KOPT-K1 (cell line): ENCODE results near the gene PLCD3.
"Not testable (repeated sequence)": the region's sequence is repeated elsewhere in the genome, so short reads cannot be mapped to it uniquely, and the experiment has no call there.

Experiments used
- H3K27ac ChIP-seq: fragments of 200-600 bp; sonication (generic); 2 replicates; pipeline ENCODE4 v1.5.1; 2016; ENCODE audit warnings: antibody characterized with exemption, mild to moderate bottlenecking, low read depth, low read length; ENCODE audit not compliant: poor library complexity, severe bottlenecking
- H3K36me3 ChIP-seq: fragments of 200-600 bp; sonication (generic); 2 replicates; pipeline ENCODE4 v1.5.1; 2017; ENCODE audit warnings: antibody characterized with exemption, mild to moderate bottlenecking, low read length, moderate library complexity; ENCODE audit not compliant: insufficient read depth
- H3K9me3 ChIP-seq: fragments of 200-600 bp; sonication (generic); 2 replicates; pipeline ENCODE4 v1.5.1; 2017; ENCODE audit warnings: antibody characterized with exemption, low read length, mild to moderate bottlenecking; ENCODE audit not compliant: insufficient read depth, poor library complexity, severe bottlenecking

The PLCD3 gene

GRCh38 chr17:45130681-45131615 lies 1.4 kb downstream of the PLCD3 start:
- Histone ChIP-seq H3K36me3 (no peaks in the 10 kb centered on the region), H3K9me3 (no peaks in the 10 kb centered on the region), H3K27ac (no peak overlapping the region)

- Histone ChIP-seq H3K9me3 (no peaks in the 10 kb centered on the region), H3K36me3 (no peaks in the 10 kb centered on the region), H3K27ac (no peak overlapping the region)
Measured at GRCh38 chr17:45129940-45130680, 2.2 kb downstream of the PLCD3 start.

- Histone ChIP-seq H3K9me3 (no peaks in the 10 kb centered on the region), H3K36me3 (no peaks in the 10 kb centered on the region), H3K27ac (no peak overlapping the region)
Measured at GRCh38 chr17:45129426-45129939, 2.8 kb downstream of the PLCD3 start.

DNA sequence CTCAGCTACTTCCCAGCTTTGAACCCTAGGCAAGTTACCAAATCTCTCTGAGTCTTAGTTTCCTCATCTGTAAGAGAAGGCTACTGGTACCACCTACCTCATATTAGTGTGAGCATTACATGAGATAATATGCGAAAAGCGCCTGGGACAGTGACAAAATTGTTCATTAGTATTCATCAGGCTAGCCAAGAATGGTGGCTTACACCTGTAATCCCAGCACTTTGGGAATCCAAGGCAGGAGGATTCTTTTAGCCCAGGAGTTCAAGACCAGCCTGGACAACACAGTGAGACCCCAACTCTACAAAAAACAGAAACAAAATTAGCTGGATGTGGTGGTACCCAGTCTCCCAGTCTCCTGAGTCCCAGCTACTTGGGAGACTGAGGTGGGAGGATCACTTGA lies 3.3 kb downstream of the PLCD3 start:
- no peak overlapping the region for H3K27ac ChIP-seq
- H3K9me3 ChIP-seq, result no peaks in the 10 kb centered on the region
- no peaks in the 10 kb centered on the region for H3K36me3 ChIP-seq

GRCh38 chr17:45128331-45128730 lies 4.0 kb downstream of the PLCD3 start:
- no peaks in the 10 kb centered on the region for H3K36me3 ChIP-seq
- no peaks in the 10 kb centered on the region for H3K9me3 ChIP-seq
- no peak overlapping the region for H3K27ac ChIP-seq

GRCh38 chr17:45127548-45128300 lies 4.6 kb downstream of the PLCD3 start:
- Histone ChIP-seq H3K36me3 (no peaks in the 10 kb centered on the region), H3K27ac (no peak overlapping the region), H3K9me3 (no peaks in the 10 kb centered on the region)

GRCh38 chr17:45127207-45127547 lies 5.1 kb downstream of the PLCD3 start:
- no peak overlapping the region for H3K27ac ChIP-seq
- H3K36me3 ChIP-seq, result no peaks in the 10 kb centered on the region
- H3K9me3 ChIP-seq, result no peaks in the 10 kb centered on the region

DNA sequence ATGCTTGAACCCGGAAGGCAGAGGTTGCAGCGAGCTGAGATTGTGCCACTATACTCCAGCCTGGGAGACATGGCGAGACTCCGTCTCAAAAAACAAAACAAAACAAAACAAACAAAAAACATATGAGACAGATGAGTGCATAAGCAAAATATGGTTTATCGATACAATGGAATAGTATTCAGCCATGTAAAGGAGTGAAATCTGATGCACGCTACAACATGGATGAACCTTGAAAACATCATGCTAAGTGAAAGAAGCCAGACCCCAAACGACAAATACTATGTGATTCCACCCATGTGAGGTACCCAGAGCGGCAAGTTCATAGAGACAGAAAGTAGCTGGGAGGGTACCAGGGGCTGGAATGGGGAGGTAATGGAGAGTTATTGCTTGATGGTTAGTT lies 6.8 kb downstream of the PLCD3 start:
- Histone ChIP-seq H3K9me3 (no peaks in the 10 kb centered on the region), H3K36me3 (no peaks in the 10 kb centered on the region), H3K27ac (no peak overlapping the region)

DNA sequence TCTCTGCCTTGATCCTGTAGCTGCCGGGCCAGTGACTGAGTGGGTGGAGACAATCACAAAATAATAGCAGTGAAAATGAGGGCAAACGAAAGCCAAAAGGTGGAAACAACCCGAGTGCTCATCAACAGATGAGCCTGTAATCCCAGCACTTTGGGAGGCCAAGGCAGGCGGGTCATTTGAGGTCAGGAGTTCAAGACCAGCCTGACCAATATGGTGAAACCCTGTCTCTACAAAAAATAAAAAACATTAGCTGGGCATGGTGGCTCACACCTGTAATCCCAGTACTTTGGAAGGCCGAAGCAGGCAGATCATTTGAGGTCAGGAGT lies 7.6 kb downstream of the PLCD3 start:
- H3K27ac ChIP-seq, H3K36me3 ChIP-seq, H3K9me3 ChIP-seq: not testable (repeated sequence)

DNA sequence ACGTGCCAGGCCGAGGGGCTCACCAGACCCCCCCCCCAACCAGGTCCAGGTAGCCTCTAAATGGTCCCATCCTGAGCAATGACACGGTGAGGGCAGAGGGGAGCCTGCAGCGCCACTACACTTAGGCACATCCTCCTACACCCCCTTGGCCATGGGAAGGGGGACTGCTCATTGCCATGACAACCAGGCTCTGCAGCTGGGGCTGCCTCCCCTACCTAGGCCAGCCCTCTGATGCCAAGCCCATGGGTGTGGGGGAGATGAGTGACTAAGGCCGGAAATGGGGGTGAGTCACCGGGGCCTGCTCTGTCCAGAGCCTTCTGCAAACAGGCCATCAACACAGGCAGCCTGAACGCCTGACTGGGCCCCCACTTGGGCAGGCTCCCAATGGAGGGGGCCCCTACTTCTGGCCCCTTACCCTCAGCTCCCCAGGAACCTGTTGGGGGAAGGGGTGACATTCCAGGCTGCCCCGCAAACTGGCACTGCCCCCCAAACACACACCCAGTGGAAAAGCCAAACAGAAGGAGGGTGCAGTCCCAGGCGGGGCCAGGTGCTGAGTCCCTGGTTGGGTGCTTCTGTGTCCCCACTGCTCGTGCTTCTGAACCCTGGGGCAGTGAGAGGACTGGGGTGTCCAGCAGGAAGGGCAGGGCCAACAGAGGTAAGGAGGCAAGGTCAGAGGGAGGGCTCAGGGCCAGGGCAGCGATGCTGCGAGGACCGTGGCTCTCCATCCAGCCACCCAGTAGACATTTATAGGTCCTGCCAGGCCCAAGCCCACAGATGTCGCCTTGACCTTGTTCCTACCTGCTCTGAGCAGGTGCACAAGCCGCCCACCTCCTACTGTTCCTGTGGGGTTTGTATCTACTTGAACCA lies 8.2 kb downstream of the PLCD3 start:
- no peaks in the 10 kb centered on the region for H3K36me3 ChIP-seq
- H3K27ac ChIP-seq, result no peak overlapping the region

DNA sequence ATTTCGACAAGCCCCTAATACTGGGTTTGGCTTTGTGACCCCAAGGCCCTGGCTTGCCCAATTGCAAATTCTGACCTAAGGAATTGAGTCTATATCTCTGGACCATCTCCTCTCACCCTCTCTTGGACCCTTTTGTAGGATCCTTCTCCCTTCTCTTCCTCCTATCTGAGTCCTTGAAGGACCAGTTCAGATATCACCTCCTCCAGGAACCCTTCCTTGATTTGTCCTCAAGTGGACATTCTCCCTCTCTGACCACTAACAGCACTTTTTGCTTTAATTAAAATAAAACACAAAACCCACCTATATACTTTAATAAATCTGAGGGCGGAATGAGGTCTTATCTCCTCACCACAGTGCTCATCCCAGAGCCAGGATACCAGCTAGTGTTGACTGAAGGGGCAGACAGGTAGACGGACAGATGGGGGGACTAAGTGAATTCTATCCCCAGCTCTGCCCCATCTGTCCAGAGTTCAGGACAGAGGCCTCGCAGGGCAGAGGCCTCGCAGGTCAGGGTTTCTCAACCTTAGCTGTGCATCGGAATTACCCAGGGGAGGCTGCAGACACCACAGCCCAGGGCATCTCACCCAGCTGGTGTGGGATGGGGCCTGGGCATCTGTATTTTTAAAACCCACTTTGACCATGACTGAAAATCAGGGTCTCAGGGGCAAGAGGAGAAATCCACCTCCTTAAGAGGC lies 9.1 kb downstream of the PLCD3 start:
- Histone ChIP-seq H3K27ac (no peak overlapping the region), H3K9me3 (no peaks in the 10 kb centered on the region), H3K36me3 (no peaks in the 10 kb centered on the region)

More for the DNA sequence above, 8.2 kb downstream of the PLCD3 start:
- no peaks in the 10 kb centered on the region for H3K9me3 ChIP-seq

- H3K27ac ChIP-seq, result no peak overlapping the region
Measured at GRCh38 chr17:45121055-45121454, 11.3 kb downstream of the PLCD3 start.

GRCh38 chr17:45120558-45120957 lies 11.8 kb downstream of the PLCD3 start:
- no peaks in the 10 kb centered on the region for H3K9me3 ChIP-seq
- no peaks in the 10 kb centered on the region for H3K36me3 ChIP-seq
- no peak overlapping the region for H3K27ac ChIP-seq

More at GRCh38 chr17:45121055-45121454, 11.3 kb downstream of the PLCD3 start:
- Histone ChIP-seq H3K36me3 (no peaks in the 10 kb centered on the region), H3K9me3 (no peaks in the 10 kb centered on the region)

- H3K36me3 ChIP-seq, result no peaks in the 10 kb centered on the region
- no peaks in the 10 kb centered on the region for H3K9me3 ChIP-seq
- H3K27ac ChIP-seq, result no peak overlapping the region
Measured at GRCh38 chr17:45119964-45120363, 12.4 kb downstream of the PLCD3 start.
